Esophagus muscularis mucosa (tissue), 3 donors: ENCODE data around the gene NUBP2.

ENCODE experiments used
- EP300 ChIP-seq: sonication (generic); formaldehyde crosslinking; IDR thresholded peaks from one replicate; pipeline ENCODE4 v1.6.1; 2017; ENCODE audit warnings: antibody characterized with exemption
- TF ChIP-seq, protein P1 (sequence below), 3 experiments: fragments of 200-600 bp in 2 of 3; fragments of 450-650 bp in 1 of 3; sonication (generic) in 2 of 3; IDR thresholded peaks; one replicate each; pipeline ENCODE4 v1.5.1; 2017 to 2019; ENCODE audit warnings: antibody characterized with exemption in 3 of 3, mild to moderate bottlenecking in 2 of 3, moderate library complexity in 1 of 3

DNA sequence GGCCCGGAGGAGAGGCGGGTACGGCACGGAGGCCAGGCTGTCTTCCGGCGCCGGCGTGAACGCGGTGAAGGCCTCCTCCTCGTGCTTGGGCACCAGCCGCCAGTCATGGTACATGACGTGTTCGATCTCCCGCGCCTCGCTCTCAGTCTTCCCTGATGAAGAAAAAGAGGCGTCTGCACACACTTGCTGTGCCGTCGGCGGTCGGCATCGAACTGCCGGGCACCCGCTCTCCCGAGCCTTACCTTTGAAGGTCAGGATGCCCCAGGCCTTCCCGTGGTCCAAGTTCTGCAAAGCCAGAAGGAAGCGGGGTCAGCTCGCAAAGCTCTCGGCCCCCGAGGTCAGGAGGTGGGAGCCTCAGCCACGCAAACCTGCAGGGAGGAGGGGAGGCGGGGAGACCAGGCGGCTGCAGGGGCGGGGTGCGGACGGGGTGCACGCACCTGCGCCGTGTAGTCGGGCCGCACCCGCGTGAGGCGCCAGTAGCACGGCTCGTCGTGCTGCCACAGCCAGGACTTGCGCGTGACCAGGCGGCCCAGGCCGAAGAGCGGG lies 10.3 kb upstream of the NUBP2 start, which contains the start of gene EME2:
- no peak for TF ChIP-seq EP300
- TF ChIP-seq, protein P1, sequence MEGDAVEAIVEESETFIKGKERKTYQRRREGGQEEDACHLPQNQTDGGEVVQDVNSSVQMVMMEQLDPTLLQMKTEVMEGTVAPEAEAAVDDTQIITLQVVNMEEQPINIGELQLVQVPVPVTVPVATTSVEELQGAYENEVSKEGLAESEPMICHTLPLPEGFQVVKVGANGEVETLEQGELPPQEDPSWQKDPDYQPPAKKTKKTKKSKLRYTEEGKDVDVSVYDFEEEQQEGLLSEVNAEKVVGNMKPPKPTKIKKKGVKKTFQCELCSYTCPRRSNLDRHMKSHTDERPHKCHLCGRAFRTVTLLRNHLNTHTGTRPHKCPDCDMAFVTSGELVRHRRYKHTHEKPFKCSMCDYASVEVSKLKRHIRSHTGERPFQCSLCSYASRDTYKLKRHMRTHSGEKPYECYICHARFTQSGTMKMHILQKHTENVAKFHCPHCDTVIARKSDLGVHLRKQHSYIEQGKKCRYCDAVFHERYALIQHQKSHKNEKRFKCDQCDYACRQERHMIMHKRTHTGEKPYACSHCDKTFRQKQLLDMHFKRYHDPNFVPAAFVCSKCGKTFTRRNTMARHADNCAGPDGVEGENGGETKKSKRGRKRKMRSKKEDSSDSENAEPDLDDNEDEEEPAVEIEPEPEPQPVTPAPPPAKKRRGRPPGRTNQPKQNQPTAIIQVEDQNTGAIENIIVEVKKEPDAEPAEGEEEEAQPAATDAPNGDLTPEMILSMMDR (IDR thresholded peaks at IDR 0.05) = no peak
